ENCODE measurements around the gene SUSD4.

DNA sequence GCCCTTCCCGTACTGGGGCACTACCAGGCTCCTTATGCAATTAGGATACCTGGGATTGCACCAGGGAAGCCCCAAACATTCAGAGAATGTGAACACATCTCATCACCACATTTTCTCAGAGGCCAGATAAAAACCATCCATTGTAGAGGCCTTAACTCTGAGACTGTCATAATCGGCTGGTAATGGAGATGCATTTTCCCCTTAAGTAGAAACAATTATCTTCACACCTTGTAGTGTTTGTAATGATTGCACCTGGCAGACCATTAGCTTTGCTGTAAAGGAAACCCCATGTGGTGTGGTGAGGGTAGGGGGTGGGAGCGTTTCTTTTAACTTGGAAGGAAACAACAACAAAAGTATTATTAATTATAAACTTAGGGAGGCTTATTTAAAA is 131.0 kb downstream of the SUSD4 start:
- TF ChIP-seq NR3C1 (IDR thresholded peaks at IDR 0.05) (no peak), POLR2A (IDR thresholded peaks at IDR 0.05; ENCODE audit: low read length) (no peak), CBX8 (IDR thresholded peaks at IDR 0.05) (no peak), MYC (IDR thresholded peaks at IDR 0.05; ENCODE audit: borderline replicate concordance, low read length) (no peak)
- TF ChIP-seq, protein P1, sequence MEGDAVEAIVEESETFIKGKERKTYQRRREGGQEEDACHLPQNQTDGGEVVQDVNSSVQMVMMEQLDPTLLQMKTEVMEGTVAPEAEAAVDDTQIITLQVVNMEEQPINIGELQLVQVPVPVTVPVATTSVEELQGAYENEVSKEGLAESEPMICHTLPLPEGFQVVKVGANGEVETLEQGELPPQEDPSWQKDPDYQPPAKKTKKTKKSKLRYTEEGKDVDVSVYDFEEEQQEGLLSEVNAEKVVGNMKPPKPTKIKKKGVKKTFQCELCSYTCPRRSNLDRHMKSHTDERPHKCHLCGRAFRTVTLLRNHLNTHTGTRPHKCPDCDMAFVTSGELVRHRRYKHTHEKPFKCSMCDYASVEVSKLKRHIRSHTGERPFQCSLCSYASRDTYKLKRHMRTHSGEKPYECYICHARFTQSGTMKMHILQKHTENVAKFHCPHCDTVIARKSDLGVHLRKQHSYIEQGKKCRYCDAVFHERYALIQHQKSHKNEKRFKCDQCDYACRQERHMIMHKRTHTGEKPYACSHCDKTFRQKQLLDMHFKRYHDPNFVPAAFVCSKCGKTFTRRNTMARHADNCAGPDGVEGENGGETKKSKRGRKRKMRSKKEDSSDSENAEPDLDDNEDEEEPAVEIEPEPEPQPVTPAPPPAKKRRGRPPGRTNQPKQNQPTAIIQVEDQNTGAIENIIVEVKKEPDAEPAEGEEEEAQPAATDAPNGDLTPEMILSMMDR (IDR thresholded peaks at IDR 0.05): no peak

Measured in A549 (cell line).